SK-N-SH (cell line): Measurements from ENCODE around the gene ATP6V0A1. TPM values are rescaled to one million over a fixed set of nuclear protein-coding genes. Genes with fewer than 3 reads are reported as not detected.
A peak's percentile ranks its signal among the peaks of the same experiment; 100 is the strongest.

Source experiments
- CTCF ChIA-PET: fragments of 300-600, 350-600 bp; formaldehyde crosslinking; extraction: SDS; loops from one replicate; lab custom pipeline; 2021; lab: Yijun Ruan, JAX
- POLR2A ChIA-PET: fragments of 350-600 bp; sonication (Branson Sonifier 250); formaldehyde crosslinking; extraction: SDS; loops from one replicate; lab custom pipeline; 2020; ENCODE audit warnings: antibody characterized with exemption, inconsistent platforms; lab: Yijun Ruan, JAX
- DNase-seq: peaks from one replicate; pipeline ENCODE4 v3.0.0; 2012
- H2AFZ ChIP-seq: fragments of 200-600 bp; sonication (generic); 2 replicates; pipeline ENCODE4 v1.8.1; 2016; ENCODE audit warnings: antibody characterized with exemption, mild to moderate bottlenecking, low read depth
- H3F3A ChIP-seq: fragments of 200-600 bp; sonication (generic); replicated peaks from 2 replicates; pipeline ENCODE3; 2016; ENCODE audit warnings: antibody characterized with exemption, mild to moderate bottlenecking; ENCODE audit not compliant: insufficient read depth
- H3K27ac ChIP-seq, 2 experiments: fragments of 200-500 bp in 1 of 2; fragments of 200-600 bp in 1 of 2; sonication (Bioruptor generic) in 1 of 2; sonication (generic), shearing (Covaris generic) in 1 of 2; 2 replicates each; pipeline versions ENCODE4 v1.5.1 to v1.6.1; 2014 to 2016; ENCODE audit warnings: low read depth in 2 of 2, inconsistent platforms in 1 of 2, low read length in 1 of 2, mild to moderate bottlenecking in 1 of 2, mixed read lengths in 1 of 2
- H3K27me3 ChIP-seq: fragments of 200-600 bp; sonication (generic), shearing (Covaris generic); 2 replicates; pipeline ENCODE4 v1.6.1; 2016; ENCODE audit warnings: mixed run types; ENCODE audit not compliant: insufficient read depth
- H3K36me3 ChIP-seq, 2 experiments: fragments of 200-500 bp in 1 of 2; fragments of 200-600 bp in 1 of 2; sonication (Bioruptor generic) in 1 of 2; sonication (generic) in 1 of 2; replicated peaks in 1 of 2; 2 replicates each; pipeline versions ENCODE3 to v1.5.1; 2014 to 2016; ENCODE audit warnings: low read length in 1 of 2, mild to moderate bottlenecking in 1 of 2; ENCODE audit not compliant: insufficient read depth in 2 of 2, control insufficient read depth in 1 of 2
- H3K4me1 ChIP-seq, 2 experiments: fragments of 200-500 bp in 1 of 2; fragments of 200-600 bp in 1 of 2; sonication (Bioruptor generic) in 1 of 2; sonication (generic), shearing (Covaris generic) in 1 of 2; 2 replicates each; pipeline versions ENCODE4 v1.5.1 to v1.6.1; 2014 to 2016; ENCODE audit warnings: low read depth in 1 of 2, low read length in 1 of 2, mixed run types in 1 of 2; ENCODE audit not compliant: insufficient read depth in 2 of 2, control insufficient read depth in 1 of 2
- H3K4me2 ChIP-seq: fragments of 200-600 bp; sonication (generic), shearing (Covaris generic); 2 replicates; pipeline ENCODE4 v1.6.1; 2017; ENCODE audit warnings: mixed run types
- H3K4me3 ChIP-seq, 2 experiments: fragments of 200-500 bp in 1 of 2; fragments of 200-600 bp in 1 of 2; sonication (Bioruptor generic) in 1 of 2; sonication (generic), shearing (Covaris generic) in 1 of 2; 2 replicates each; pipeline versions ENCODE4 v1.5.1 to v1.8.1; 2014 to 2016; ENCODE audit warnings: low read depth in 2 of 2, inconsistent platforms in 1 of 2, low read length in 1 of 2, mild to moderate bottlenecking in 1 of 2, mixed read lengths in 1 of 2, moderate library complexity in 1 of 2
- H3K79me2 ChIP-seq: fragments of 200-600 bp; sonication (generic); 2 replicates; pipeline ENCODE4 v1.8.1; 2017; ENCODE audit warnings: mild to moderate bottlenecking; ENCODE audit not compliant: insufficient read depth
- H3K9ac ChIP-seq: fragments of 200-600 bp; sonication (generic); 2 replicates; pipeline ENCODE4 v1.6.1; 2017; ENCODE audit warnings: mixed run types
- H3K9me2 ChIP-seq: fragments of 200-600 bp; sonication (generic); 2 replicates; pipeline ENCODE4 v1.6.1; 2017; ENCODE audit warnings: mixed run types
- H3K9me3 ChIP-seq: fragments of 200-600 bp; sonication (generic); 2 replicates; pipeline ENCODE4 v1.6.1; 2017; ENCODE audit warnings: mixed run types, mild to moderate bottlenecking, moderate library complexity
- H4K20me1 ChIP-seq: fragments of 200-600 bp; sonication (generic); 2 replicates; pipeline ENCODE4 v1.6.1; 2017; ENCODE audit warnings: mild to moderate bottlenecking, mixed run types; ENCODE audit not compliant: insufficient read depth
- CHD2 ChIP-seq: fragments of 150-350 bp; IDR thresholded peaks from 2 replicates; pipeline ENCODE4 v1.6.1; 2018; ENCODE audit warnings: low read length; ENCODE audit not compliant: partially characterized antibody
- EP300 ChIP-seq, 2 experiments: IDR thresholded peaks; 2 replicates each; pipeline versions ENCODE4 v1.4.0 to v1.6.1; 2012; ENCODE audit warnings: borderline replicate concordance in 1 of 2, low read depth in 1 of 2, low read length in 1 of 2
- NFIC ChIP-seq: IDR thresholded peaks from 2 replicates; pipeline ENCODE4 v1.4.0; 2012; ENCODE audit warnings: borderline replicate concordance
- REST ChIP-seq: IDR thresholded peaks from 2 replicates; pipeline ENCODE4 v1.6.1; 2012; ENCODE audit warnings: mild to moderate bottlenecking, low read depth, low read length, moderate library complexity
- SIN3A ChIP-seq: IDR thresholded peaks from 2 replicates; pipeline ENCODE4 v1.6.1; 2012; ENCODE audit warnings: low read depth, mild to moderate bottlenecking, low read length, moderate library complexity, borderline replicate concordance
- TAF1 ChIP-seq: IDR thresholded peaks from 2 replicates; pipeline ENCODE4 v1.6.1; 2012; ENCODE audit warnings: low read depth, mild to moderate bottlenecking, low read length, moderate library complexity, borderline replicate concordance
- TEAD4 ChIP-seq: IDR thresholded peaks from 2 replicates; pipeline ENCODE4 v1.4.0; 2012; ENCODE audit warnings: mild to moderate bottlenecking, borderline replicate concordance; ENCODE audit not compliant: insufficient read depth
- USF1 ChIP-seq: IDR thresholded peaks from 2 replicates; pipeline ENCODE4 v1.4.0; 2012; ENCODE audit warnings: low read depth, borderline replicate concordance
- WGBS: methylation state at CpG from one replicate; pipeline ENCODE4 v1.1.6; 2017; ENCODE audit warnings: low lambda C conversion rate; 5-methylcytosine and 5-hydroxymethylcytosine counted together
- polyA plus RNA-seq, 3 experiments: library from polyadenylated mRNA; depleted of rRNA; stranded (reverse); fragments of >200 nt; gene quantifications; 2 replicates each; pipeline ENCODE4 v1.2.3, GENCODE V29; 2012
- TF ChIP-seq, protein P1 (sequence below): IDR thresholded peaks from 2 replicates; pipeline ENCODE4 v1.4.0; 2012; ENCODE audit warnings: low read depth, borderline replicate concordance

ATP6V0A1 gene
- polyA plus RNA-seq, 1 of the 3 experiments (the other 2 are of a cell fraction) = 31.7 TPM

GRCh38 chr17:42502091-42502490 is 43.4 kb downstream of the ATP6V0A1 start (continued):
- TF ChIP-seq REST (no peak), CHD2 (no peak), TAF1 (no peak), TEAD4 (no peak)

DNA sequence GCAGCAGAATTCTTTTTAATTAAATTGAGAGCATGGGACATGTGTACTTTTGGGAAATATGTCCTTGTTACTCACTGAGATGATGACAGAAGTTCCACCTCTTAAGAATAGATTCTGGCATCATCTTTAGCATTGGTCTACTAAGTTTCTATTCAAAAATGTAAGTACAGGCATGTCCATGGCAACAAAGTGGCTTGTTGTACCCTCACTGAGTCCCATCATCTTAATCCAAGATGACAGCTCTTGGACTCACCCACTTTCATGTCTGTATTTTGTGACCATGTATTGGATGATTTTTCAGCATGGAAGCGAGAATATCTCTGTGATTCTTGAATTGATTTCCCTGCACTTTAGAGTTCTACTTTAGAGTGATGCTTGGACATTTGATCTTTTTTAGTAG is 44.2 kb downstream of the ATP6V0A1 start:
- Histone ChIP-seq H3F3A (no peaks in the 10 kb centered on the region), H3K4me3 (no peak overlapping the region), H3K79me2 (no peaks in the 10 kb centered on the region), H3K9me3 (no peaks in the 10 kb centered on the region), H3K27me3 (no peaks in the 10 kb centered on the region), H4K20me1 (no peaks in the 10 kb centered on the region), H3K9ac (no peak overlapping the region), H3K4me1 (no peaks in the 10 kb centered on the region; a peak in 1 of 4 replicates), H3K4me2 (no peak overlapping the region), H3K9me2 (no peaks in the 10 kb centered on the region), H3K36me3 (peaks cover 35 to 51% of the 10 kb centered on the region in 2 experiments), H3K27ac (peak overlapping the region in 1 of 2 experiments; percentile 28; a peak in 1 of 4 replicates), H2AFZ (no peak overlapping the region)
- DNase-seq = no peak
- ChIA-PET CTCF (no interaction called here), POLR2A (no interaction called here)
- WGBS = 94% methylated on average over 1 of the region's 1 CpG
- TF ChIP-seq USF1 = no peak
- TF ChIP-seq SIN3A = no peak
- TF ChIP-seq NFIC = no peak
- TF ChIP-seq, protein P1, sequence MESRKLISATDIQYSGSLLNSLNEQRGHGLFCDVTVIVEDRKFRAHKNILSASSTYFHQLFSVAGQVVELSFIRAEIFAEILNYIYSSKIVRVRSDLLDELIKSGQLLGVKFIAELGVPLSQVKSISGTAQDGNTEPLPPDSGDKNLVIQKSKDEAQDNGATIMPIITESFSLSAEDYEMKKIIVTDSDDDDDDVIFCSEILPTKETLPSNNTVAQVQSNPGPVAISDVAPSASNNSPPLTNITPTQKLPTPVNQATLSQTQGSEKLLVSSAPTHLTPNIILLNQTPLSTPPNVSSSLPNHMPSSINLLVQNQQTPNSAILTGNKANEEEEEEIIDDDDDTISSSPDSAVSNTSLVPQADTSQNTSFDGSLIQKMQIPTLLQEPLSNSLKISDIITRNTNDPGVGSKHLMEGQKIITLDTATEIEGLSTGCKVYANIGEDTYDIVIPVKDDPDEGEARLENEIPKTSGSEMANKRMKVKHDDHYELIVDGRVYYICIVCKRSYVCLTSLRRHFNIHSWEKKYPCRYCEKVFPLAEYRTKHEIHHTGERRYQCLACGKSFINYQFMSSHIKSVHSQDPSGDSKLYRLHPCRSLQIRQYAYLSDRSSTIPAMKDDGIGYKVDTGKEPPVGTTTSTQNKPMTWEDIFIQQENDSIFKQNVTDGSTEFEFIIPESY = no peak
- no peak for TF ChIP-seq EP300 (IDR thresholded peaks at IDR 0.05; ENCODE audit: borderline replicate concordance in 1 of 2, low read depth in 1 of 2, low read length in 1 of 2)
